Measurements from ENCODE around the gene SLC22A15.
A peak's percentile ranks its signal among the peaks of the same experiment; 100 is the strongest.
"Not testable (repeated sequence)": the region's sequence is repeated elsewhere in the genome, so short reads cannot be mapped to it uniquely, and the experiment has no call there.

SLC22A15 gene

GRCh38 chr1:115976062-115976920, at the start of gene SLC22A15:
Gene SLC22A15, plus strand, starts transcription at chr1:115976513. Its CDS starts 115 bp downstream, at chr1:115976628.
- DNase-seq = peak; percentile 13

- DNase-seq = no peak
These were observed 48.3 kb upstream of the SLC22A15 start for GRCh38 chr1:115927971-115928370.

DNA sequence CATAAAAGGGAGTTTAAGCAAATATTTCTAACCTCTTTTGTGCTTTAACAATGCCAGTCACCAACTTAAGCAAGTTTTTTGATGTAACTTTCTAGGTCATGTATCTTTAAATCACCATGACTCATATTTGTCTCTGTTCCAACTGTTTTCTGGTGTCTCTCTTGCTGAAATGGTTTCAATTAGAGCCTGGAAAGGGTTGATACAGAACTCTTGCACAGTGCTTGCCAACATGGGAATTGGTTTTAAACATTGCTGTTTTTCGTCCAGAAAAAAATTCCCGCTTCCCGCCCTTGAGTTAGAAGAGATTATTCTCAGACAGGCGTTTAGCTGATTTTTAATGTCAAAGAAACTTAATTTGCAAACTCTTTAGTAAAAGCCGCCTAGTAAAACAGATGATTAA, 46.4 kb upstream of the SLC22A15 start:
- DNase-seq = no peak

GRCh38 chr1:115933625-115934024, 42.7 kb upstream of the SLC22A15 start:
- DNase-seq = no peak

DNA sequence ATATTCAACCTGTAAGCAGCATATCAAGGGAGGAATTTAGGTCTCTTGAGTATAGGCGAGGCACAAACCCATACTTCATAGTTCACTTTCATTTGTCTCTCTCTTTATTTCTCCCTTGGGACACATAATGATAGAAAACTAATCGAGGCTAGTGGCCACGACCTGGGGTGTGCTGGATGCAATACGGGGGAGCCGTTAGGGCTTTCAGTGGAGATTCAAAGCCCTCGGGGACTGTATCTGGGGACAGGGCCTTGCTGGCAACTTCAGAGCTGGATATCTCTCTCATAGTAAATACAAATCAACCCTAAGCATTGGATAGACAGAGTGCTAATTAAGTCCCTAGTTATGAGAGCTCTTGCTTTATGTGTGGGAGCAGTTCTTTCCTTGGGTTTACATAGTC, 36.9 kb upstream of the SLC22A15 start:
- DNase-seq = no peak

GRCh38 chr1:115946116-115946515, 30.2 kb upstream of the SLC22A15 start:
- DNase-seq = no peak

GRCh38 chr1:115949156-115949555, 27.2 kb upstream of the SLC22A15 start:
- no peak for DNase-seq

DNA sequence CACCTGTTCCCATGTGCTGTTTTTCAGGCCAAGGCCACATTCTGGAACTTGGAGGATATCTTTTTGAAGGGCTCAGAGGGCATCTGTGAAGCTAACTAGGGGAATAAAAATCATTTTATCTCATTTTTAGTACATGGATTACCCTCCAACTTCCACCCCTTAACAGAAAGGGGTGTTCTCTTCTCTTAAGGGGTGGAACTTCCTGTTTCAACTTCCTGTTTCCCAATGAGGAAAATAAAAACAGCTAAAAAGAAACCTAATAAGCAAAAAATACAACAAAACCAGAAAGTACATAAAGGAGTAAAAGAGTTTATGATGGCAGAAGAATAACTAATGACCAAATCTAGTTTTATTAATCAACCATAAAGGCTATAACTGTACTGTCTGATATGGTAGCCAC, 24.8 kb upstream of the SLC22A15 start:
- DNase-seq = no peak

GRCh38 chr1:115952547-115952946, 23.8 kb upstream of the SLC22A15 start:
- DNase-seq = no peak

DNA sequence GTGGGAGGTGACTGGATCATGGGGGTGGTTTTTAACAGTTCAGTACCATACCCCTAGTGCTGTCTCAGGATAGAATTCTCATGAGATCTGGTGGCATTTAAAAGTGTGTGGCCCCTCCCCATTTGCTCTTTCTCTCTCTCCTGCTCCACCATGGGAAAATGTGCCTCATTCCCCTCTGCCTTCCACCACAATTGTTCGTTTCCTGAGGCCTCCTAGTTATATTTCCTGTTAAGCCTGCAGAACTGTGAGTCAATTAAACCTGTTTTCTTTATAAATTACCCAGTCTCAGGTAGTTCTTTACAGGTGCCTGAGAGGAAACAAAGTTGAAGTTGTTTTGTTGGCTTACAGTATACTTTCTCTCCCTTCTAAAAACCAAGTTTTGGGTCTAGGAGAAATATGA, 23.1 kb upstream of the SLC22A15 start:
- no peak for DNase-seq

- DNase-seq = no peak
These were observed 21.6 kb upstream of the SLC22A15 start for GRCh38 chr1:115954684-115955083.

DNA sequence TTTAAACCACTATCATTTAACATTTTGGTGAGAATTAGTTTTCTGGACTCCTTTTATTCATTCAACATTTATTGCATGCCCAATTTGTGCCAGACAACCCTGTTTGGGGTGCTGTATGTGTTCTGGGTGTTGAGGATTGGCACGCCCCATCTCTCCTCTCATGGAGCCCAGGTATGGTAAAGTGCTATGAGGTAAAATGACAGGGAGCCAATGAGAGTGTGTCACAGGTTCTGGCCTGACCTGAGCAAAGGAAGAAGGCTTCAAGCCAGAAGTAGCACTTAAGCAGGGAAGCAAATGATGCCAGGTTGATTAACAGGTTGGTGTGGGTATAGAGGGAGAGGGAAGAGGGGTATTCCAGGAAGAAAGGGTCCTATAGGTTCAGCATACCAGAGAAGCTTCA, 21.1 kb upstream of the SLC22A15 start:
- no peak for DNase-seq

DNA sequence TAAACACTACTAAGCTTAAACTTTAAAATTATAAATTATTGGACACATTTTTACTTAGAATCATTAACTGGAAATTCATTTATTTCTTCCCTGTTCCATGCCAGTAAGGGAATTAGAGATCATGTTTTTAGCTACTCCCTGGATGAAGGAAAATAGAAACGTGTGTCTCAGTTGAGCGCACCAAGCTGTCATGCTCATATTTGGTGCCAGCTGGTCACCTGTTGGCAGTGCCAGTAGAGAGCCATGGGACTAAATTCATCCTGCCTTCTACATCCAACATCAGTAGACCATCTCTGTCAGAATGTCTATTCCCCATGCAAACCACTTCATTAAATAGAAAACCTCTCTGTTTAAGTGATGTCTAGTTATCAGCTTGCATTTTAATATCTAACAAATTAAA, 17.4 kb upstream of the SLC22A15 start:
- DNase-seq = no peak

DNA sequence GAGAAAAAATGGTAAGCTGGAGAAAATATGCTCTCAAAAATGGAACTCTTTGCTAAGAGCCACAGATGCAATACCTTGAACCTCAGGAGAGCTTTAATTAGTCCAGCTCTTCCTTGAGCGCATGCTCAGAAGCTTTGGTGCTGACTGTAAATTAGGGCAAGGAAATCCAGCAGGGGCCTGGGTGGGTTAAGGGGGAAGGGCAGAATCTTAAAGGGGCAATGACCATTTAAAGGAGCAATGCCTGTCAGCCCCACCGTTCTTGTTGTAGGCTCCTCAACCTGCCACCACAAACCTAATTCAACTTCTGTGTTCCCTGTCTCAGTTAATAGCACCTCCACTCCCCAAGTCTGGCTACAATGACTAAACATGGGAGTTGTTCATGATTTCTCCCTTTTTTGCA, 6.8 kb upstream of the SLC22A15 start:
- no peak for DNase-seq

DNA sequence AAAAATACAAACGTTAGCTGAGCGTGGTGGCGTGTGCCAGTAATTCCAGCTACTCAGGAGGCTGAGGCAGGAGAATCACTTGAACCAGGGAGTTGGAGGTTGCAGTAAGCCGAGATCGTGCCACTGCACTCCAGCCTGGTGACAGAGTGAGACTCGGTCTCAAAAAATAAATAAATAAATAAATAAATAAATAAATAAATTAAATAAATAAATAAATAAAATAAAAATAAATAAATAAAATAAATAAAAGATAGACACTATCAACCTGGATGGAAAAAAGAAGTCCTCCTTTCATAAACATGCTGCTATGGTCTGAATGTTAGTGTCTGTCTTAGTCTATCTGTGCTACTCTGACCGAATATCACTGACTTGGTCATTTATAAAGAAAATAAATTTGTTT, 4.5 kb upstream of the SLC22A15 start:
- not testable (repeated sequence) for DNase-seq

GRCh38 chr1:115973154-115973553, 3.2 kb upstream of the SLC22A15 start:
- no peak for DNase-seq

GRCh38 chr1:115975569-115976061, 698 bp upstream of the SLC22A15 start:
- no peak for DNase-seq

GRCh38 chr1:115976921-115977498, 697 bp downstream of the SLC22A15 start:
- no peak for DNase-seq

GRCh38 chr1:115977499-115978258, 1.4 kb downstream of the SLC22A15 start:
- no peak for DNase-seq

GRCh38 chr1:115978292-115978941, 2.1 kb downstream of the SLC22A15 start:
- DNase-seq = no peak

DNA sequence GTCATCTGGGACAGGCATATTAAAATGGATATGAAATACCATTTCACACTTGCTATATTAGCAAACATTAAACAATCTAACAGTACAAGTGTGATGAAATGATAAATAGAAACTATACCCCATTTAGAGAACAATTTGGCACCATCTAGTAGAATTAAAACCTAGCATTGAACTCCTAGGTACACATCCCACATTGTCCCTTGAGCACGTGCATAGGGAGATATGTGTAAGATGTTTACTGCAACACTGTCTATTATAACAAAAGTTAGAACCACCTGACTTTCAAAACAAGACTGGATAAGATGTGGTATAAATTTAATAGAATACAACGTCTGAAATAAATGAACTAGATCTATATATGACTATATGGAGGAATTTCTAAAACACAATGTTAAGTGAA, 3.8 kb downstream of the SLC22A15 start:
- no peak for DNase-seq

DNA sequence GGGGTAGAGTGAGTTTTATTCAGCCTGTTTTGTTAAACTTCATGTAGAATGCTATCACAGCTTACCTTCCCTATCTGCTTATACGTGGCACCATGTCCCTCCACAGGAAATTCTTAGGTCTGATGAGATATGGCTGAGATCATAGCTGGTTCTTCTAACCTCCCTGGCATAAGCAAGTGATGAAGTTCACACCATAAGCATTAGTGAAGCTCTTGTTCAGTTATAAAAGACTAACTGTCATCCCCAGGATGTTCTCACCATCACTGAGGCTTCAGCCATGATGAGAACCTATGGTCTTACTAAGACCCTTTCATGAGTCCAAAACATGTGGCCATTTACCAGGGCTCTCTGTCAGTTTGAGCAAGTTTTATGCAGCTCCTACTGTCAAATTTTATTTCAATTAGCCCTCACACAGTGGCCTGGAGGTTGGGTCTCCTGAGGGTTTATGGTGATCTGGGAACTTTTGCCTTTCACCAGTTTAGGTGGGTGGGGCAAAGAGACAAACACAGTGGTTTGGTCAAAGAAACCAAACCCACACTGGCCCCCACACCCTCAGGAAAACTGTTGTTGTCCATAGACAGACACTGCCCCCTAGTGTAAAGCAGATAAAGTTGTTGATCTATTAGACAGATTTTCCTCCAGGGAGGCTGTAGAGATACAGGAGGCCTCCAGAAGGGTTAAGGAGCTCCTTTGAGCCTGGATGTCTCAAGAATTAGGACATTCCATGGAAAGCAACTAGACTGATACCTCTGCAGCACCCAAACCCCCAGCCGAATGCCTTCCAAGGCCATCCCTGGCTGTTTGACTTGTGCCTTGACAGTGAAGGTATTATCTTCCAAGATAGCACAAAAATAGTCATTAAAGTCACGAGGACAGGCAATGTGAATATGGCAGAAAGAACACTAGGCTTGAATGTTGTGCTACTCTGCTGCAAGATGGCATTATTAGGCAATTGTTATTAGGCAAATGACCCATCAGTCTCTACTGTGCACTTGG, 5.0 kb downstream of the SLC22A15 start:
- DNase-seq = peak; percentile 10

Data from stimulated activated CD4-positive, alpha-beta T cell treated with anti-CD3 and anti-CD28 coated beads, Interleukin-4, amount 100 ng/mL, for 24 hours (primary cell).